ENCODE results near the gene CLEC4G.

The CLEC4G gene

DNA sequence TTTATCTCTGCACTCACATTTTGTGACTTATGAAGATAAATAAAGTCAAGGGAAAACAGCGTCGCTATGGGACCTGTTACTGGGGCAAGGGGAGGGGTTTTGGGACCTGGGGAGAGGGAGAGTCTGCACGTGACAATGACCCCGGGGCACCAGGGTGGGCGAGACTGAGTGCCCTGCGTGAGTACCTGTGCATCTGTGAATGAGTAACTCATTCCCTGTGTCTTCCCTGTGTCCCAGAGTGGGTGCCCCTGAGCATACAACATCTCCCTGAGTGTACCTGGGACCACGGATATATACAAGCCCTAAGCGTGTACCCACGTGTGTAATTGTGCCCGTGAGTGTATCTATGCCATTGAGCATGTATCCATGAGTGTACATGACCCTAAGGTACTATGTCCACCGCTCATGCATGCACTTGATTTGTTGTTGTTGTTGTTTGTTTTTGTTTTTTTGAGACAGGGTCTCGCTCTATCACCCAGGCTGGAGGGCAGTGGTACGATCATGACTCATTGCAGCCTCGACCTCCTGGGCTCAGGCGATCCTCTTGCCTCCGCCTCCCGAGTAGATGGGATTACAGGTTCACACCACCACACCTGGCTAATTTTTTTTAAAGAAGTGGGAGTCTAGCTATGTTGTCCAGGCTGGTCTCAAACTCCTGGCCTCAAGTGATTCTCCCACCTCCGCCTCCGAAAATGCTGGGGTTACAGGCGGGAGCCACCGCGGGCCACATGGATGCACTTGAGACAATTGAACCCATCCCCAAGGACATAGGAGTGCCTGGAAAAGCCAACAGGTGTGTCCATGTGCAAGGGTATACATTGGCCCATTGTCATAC lies 51.9 kb downstream of the CLEC4G start:
- TF ChIP-seq, protein P1, sequence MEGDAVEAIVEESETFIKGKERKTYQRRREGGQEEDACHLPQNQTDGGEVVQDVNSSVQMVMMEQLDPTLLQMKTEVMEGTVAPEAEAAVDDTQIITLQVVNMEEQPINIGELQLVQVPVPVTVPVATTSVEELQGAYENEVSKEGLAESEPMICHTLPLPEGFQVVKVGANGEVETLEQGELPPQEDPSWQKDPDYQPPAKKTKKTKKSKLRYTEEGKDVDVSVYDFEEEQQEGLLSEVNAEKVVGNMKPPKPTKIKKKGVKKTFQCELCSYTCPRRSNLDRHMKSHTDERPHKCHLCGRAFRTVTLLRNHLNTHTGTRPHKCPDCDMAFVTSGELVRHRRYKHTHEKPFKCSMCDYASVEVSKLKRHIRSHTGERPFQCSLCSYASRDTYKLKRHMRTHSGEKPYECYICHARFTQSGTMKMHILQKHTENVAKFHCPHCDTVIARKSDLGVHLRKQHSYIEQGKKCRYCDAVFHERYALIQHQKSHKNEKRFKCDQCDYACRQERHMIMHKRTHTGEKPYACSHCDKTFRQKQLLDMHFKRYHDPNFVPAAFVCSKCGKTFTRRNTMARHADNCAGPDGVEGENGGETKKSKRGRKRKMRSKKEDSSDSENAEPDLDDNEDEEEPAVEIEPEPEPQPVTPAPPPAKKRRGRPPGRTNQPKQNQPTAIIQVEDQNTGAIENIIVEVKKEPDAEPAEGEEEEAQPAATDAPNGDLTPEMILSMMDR (IDR thresholded peaks at IDR 0.05; ENCODE audit: insufficient read depth, low read depth, low read length, missing control alignments): no peak
- peak overlapping the region; percentile 26 for H3K4me3 ChIP-seq (ENCODE audit: low read depth, low read length)
- no peak for DNase-seq (ENCODE audit: low read depth)

DNA sequence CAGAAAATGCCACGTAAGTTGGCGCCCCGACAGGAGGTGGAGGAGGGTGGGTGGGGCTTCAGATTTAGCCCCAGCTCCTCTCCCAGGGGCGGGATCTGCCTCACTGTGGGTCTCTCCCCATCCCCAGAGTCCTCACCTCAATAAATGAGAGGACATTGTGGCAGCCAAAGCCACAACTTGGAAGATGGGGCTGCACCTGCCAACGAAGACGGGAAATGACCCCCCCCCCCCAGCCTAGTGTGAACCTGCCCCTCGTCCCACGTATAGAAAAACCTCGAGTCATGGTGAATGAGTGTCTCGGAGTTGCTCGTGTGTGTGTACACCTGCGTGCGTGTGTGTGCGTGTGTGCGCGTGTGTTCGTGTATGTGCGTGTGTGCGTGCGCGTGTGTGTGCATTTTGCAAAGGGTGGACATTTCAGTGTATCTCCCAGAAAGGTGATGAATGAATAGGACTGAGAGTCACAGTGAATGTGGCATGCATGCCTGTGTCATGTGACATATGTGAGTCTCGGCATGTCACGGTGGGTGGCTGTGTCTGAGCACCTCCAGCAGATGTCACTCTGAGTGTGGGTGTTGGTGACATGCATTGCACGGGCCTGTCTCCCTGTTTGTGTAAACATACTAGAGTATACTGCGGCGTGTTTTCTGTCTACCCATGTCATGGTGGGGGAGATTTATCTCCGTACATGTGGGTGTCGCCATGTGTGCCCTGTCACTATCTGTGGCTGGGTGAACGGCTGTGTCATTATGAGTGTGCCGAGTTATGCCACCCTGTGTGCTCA lies 52.7 kb downstream of the CLEC4G start:
- DNase-seq (ENCODE audit: low read depth): peak; percentile 89
- no peak overlapping the region for H3K4me3 ChIP-seq (ENCODE audit: low read depth, low read length)
- TF ChIP-seq, protein P1 (IDR thresholded peaks at IDR 0.05; ENCODE audit: insufficient read depth, low read depth, low read length, missing control alignments): peak; percentile 68
